NCI-H774 (cell line): Measurements from ENCODE around the gene C1orf122.

Experiments
- DNase-seq: peaks from one replicate; lab custom pipeline; 2025; lab: John Stamatoyannopoulos, UW

Gene C1orf122

GRCh38 chr1:37797750-37798345 is 9.7 kb upstream of the C1orf122 start:
- DNase-seq = no peak

GRCh38 chr1:37802439-37802838 is 5.2 kb upstream of the C1orf122 start:
- DNase-seq = no peak

- no peak for DNase-seq
Observed at GRCh38 chr1:37807220-37807554, 403 bp upstream of the C1orf122 start.

GRCh38 chr1:37808369-37809319 is 1.1 kb downstream of the C1orf122 start:
- peak; percentile 93 for DNase-seq

GRCh38 chr1:37809942-37810341 is 2.4 kb downstream of the C1orf122 start:
- no peak for DNase-seq

- peak; percentile 86 for DNase-seq
Observed at GRCh38 chr1:37811027-37811655, 3.6 kb downstream of the C1orf122 start.

GRCh38 chr1:37813529-37814145 is 6.0 kb downstream of the C1orf122 start:
- DNase-seq = no peak

GRCh38 chr1:37814252-37814651 is 6.7 kb downstream of the C1orf122 start:
- no peak for DNase-seq

- DNase-seq = peak; percentile 6
Observed at GRCh38 chr1:37817481-37817880, 9.9 kb downstream of the C1orf122 start.

GRCh38 chr1:37821481-37821880 is 13.9 kb downstream of the C1orf122 start:
- no peak for DNase-seq

- no peak for DNase-seq
Observed at GRCh38 chr1:37822906-37823815, 15.6 kb downstream of the C1orf122 start.

GRCh38 chr1:37824001-37824400 is 16.4 kb downstream of the C1orf122 start:
- no peak for DNase-seq

GRCh38 chr1:37825506-37825905 is 17.9 kb downstream of the C1orf122 start:
- DNase-seq = no peak

- no peak for DNase-seq
Observed at GRCh38 chr1:37828410-37829074, 21.0 kb downstream of the C1orf122 start.

GRCh38 chr1:37831109-37831508 is 23.5 kb downstream of the C1orf122 start:
- DNase-seq = no peak

GRCh38 chr1:37831809-37832208 is 24.2 kb downstream of the C1orf122 start:
- no peak for DNase-seq

- no peak for DNase-seq
Observed at GRCh38 chr1:37836788-37837187, 29.2 kb downstream of the C1orf122 start.

- DNase-seq = no peak
Observed at GRCh38 chr1:37839676-37840075, 32.1 kb downstream of the C1orf122 start.

- no peak for DNase-seq
Observed at GRCh38 chr1:37840711-37841110, 33.1 kb downstream of the C1orf122 start.

- no peak for DNase-seq
Observed at GRCh38 chr1:37841652-37842051, 34.1 kb downstream of the C1orf122 start.

- DNase-seq = no peak
Observed at GRCh38 chr1:37844536-37844935, 36.9 kb downstream of the C1orf122 start.
